SH-SY5Y (cell line): Measurements from ENCODE around the gene TACC2.

ENCODE experiments used
- GATA2 ChIP-seq: IDR thresholded peaks from 2 replicates; pipeline ENCODE4 v1.6.1; 2011; ENCODE audit warnings: mild to moderate bottlenecking, low read depth, low read length
- GATA3 ChIP-seq: IDR thresholded peaks from 2 replicates; pipeline ENCODE4 v1.6.1; 2011; ENCODE audit warnings: low read depth, mild to moderate bottlenecking, low read length, moderate library complexity

- no peak for TF ChIP-seq GATA2
- TF ChIP-seq GATA3 = no peak
These were observed 184.4 kb downstream of the TACC2 start for GRCh38 chr10:122173337-122173736.
